PFSK-1 (cell line): ENCODE results near the gene SETD6. TPM values are rescaled to one million over a fixed set of nuclear protein-coding genes. Genes with fewer than 3 reads are reported as not detected.

Source experiments
- FOXP2 ChIP-seq: optimal IDR thresholded peaks from 2 replicates; pipeline ENCODE3; 2011; ENCODE audit warnings: borderline replicate concordance, control low read depth, inconsistent platforms; ENCODE audit not compliant: insufficient read depth; ENCODE audit errors: extremely low read length, extremely low read depth
- POLR2AphosphoS5 ChIP-seq: IDR thresholded peaks from 2 replicates; pipeline ENCODE4 v1.6.1; 2012; ENCODE audit warnings: low read depth, mild to moderate bottlenecking, control low read depth, low read length, moderate library complexity
- REST ChIP-seq, 2 experiments: IDR thresholded peaks; 2 replicates each; pipeline versions ENCODE4 v1.6.1 to v1.8.0; 2011 to 2012; ENCODE audit warnings: low read depth in 2 of 2, low read length in 2 of 2, control low read depth in 1 of 2, inconsistent platforms in 1 of 2, mild to moderate bottlenecking in 1 of 2, moderate library complexity in 1 of 2; ENCODE audit not compliant: insufficient read depth in 1 of 2
- SIN3A ChIP-seq: IDR thresholded peaks from 2 replicates; pipeline ENCODE4 v1.6.1; 2012; ENCODE audit warnings: mild to moderate bottlenecking, low read length, moderate library complexity, borderline replicate concordance; ENCODE audit not compliant: insufficient read depth
- TAF1 ChIP-seq: IDR thresholded peaks from 2 replicates; pipeline ENCODE4 v1.6.1; 2012; ENCODE audit warnings: low read length, control low read depth, borderline replicate concordance; ENCODE audit not compliant: insufficient read depth
- polyA plus RNA-seq: library from polyadenylated mRNA; unstranded; fragments of >200 nt; gene quantifications from one replicate; pipeline ENCODE4 v1.2.1, GENCODE V29; 2012; ENCODE audit warnings: low read depth, missing spikeins; ENCODE audit not compliant: insufficient read length

Gene SETD6
- 19.7 TPM for polyA plus RNA-seq

GRCh38 chr16:58515125-58515870, at the start of gene SETD6:
SETD6 (plus strand) TSS chr16:58515517; CDS start chr16:58515538, 21 bp downstream.
- peak; percentile 95; the same call in 1 of the 2 replicates for TF ChIP-seq SIN3A
- peak; percentile 31 for TF ChIP-seq FOXP2
- peak; percentile 75 for TF ChIP-seq POLR2AphosphoS5
- TF ChIP-seq REST (IDR thresholded peaks at IDR 0.05; ENCODE audit: insufficient read depth in 1 of 2, low read depth in 2 of 2, low read length in 2 of 2) = peak in 1 of 2 experiments; percentile 11; a peak in 1 of 4 replicates
- peak; percentile 65; the same call in 1 of the 2 replicates for TF ChIP-seq TAF1

- TF ChIP-seq TAF1 (no peak), POLR2AphosphoS5 (no peak), FOXP2 (no peak), REST (IDR thresholded peaks at IDR 0.05; ENCODE audit: insufficient read depth in 1 of 2, low read depth in 2 of 2, low read length in 2 of 2) (no peak), SIN3A (no peak)
Measured at GRCh38 chr16:58465817-58466216, 49.5 kb upstream of the SETD6 start.

GRCh38 chr16:58466396-58466795, 48.9 kb upstream of the SETD6 start:
- no peak for TF ChIP-seq SIN3A
- TF ChIP-seq FOXP2 = no peak
- TF ChIP-seq TAF1 = no peak
- TF ChIP-seq REST (IDR thresholded peaks at IDR 0.05; ENCODE audit: insufficient read depth in 1 of 2, low read depth in 2 of 2, low read length in 2 of 2) = no peak
- TF ChIP-seq POLR2AphosphoS5 = no peak

- TF ChIP-seq REST (IDR thresholded peaks at IDR 0.05; ENCODE audit: insufficient read depth in 1 of 2, low read depth in 2 of 2, low read length in 2 of 2) = no peak
- TF ChIP-seq POLR2AphosphoS5 = no peak
- no peak for TF ChIP-seq TAF1
- no peak for TF ChIP-seq SIN3A
- TF ChIP-seq FOXP2 = no peak
Measured at GRCh38 chr16:58467905-58468304, 47.4 kb upstream of the SETD6 start.
